ENCODE results near the gene GNL3. TPM values are rescaled to one million over a fixed set of nuclear protein-coding genes. Genes with fewer than 3 reads are reported as not detected.

GNL3 gene
- total and polyA plus RNA-seq, 2 donors (not counting 1 experiment from before 2014, with no cell fraction given) = 75.2 to 99.9 TPM

- no peak overlapping the region for H3K4me2 ChIP-seq (ENCODE audit: extremely low read depth, insufficient read depth, low read length)
- H3K27ac ChIP-seq (ENCODE audit: insufficient read depth, low read length) = no peak overlapping the region
Measured at GRCh38 chr3:52689151-52689550, 3.3 kb downstream of the GNL3 start.

GRCh38 chr3:52690560-52690959 is 4.7 kb downstream of the GNL3 start:
- no peak for TF ChIP-seq EZH2 (IDR thresholded peaks at IDR 0.05; ENCODE audit: low read length, missing control alignments)
- no peak for TF ChIP-seq CTCF (conservative IDR thresholded peaks at IDR 0.05 in 1 of 2, IDR thresholded peaks at IDR 0.05 in 1 of 2; ENCODE audit: low read depth in 1 of 2, low read length in 2 of 2)
- DNase-seq (ENCODE audit: low read depth in 2 of 2) = no peak
- H3K4me1 ChIP-seq (ENCODE audit: control insufficient read depth, extremely low read depth, insufficient read depth, low read length) = peaks cover 5% of the 10 kb centered on the region
- no peak overlapping the region for H3K27ac ChIP-seq (ENCODE audit: insufficient read depth, low read length)
- H3K9me3 ChIP-seq (ENCODE audit: control insufficient read depth, insufficient read depth, low read depth, low read length) = no peaks in the 10 kb centered on the region
- no peaks in the 10 kb centered on the region for H4K20me1 ChIP-seq (ENCODE audit: control insufficient read depth, extremely low read depth, insufficient read depth, low read length)
- H2AFZ ChIP-seq (ENCODE audit: low read length) = no peak overlapping the region
- no peak overlapping the region for H3K4me2 ChIP-seq (ENCODE audit: extremely low read depth, insufficient read depth, low read length)
- no peak overlapping the region for H3K9ac ChIP-seq (ENCODE audit: insufficient read depth, low read length)
- H3K4me3 ChIP-seq (replicated peaks in 1 of 4; ENCODE audit: control extremely low read depth in 1 of 4, insufficient read depth in 1 of 4, low read depth in 3 of 4, low read length in 4 of 4) = no peak overlapping the region
- peaks cover 20% of the 10 kb centered on the region for H3K36me3 ChIP-seq (ENCODE audit: control insufficient read depth, insufficient read depth, low read length)
- H3K79me2 ChIP-seq (ENCODE audit: control insufficient read depth, insufficient read depth, low read length) = peaks cover 29% of the 10 kb centered on the region
- H3K27me3 ChIP-seq (ENCODE audit: control insufficient read depth, insufficient read depth, low read length) = no peaks in the 10 kb centered on the region

More at GRCh38 chr3:52689151-52689550, 3.3 kb downstream of the GNL3 start:
- Histone ChIP-seq H3K27me3 (ENCODE audit: control insufficient read depth, insufficient read depth, low read length) (no peaks in the 10 kb centered on the region), H3K9ac (ENCODE audit: insufficient read depth, low read length) (no peak overlapping the region), H3K4me1 (ENCODE audit: control insufficient read depth, extremely low read depth, insufficient read depth, low read length) (peaks cover 5% of the 10 kb centered on the region), H3K36me3 (ENCODE audit: control insufficient read depth, insufficient read depth, low read length) (peaks cover 14% of the 10 kb centered on the region), H3K4me3 (replicated peaks in 1 of 4; ENCODE audit: control extremely low read depth in 1 of 4, insufficient read depth in 1 of 4, low read depth in 3 of 4, low read length in 4 of 4) (no peak overlapping the region), H3K9me3 (ENCODE audit: control insufficient read depth, insufficient read depth, low read depth, low read length) (no peaks in the 10 kb centered on the region), H4K20me1 (ENCODE audit: control insufficient read depth, extremely low read depth, insufficient read depth, low read length) (no peaks in the 10 kb centered on the region), H3K79me2 (ENCODE audit: control insufficient read depth, insufficient read depth, low read length) (peaks cover 41% of the 10 kb centered on the region), H2AFZ (ENCODE audit: low read length) (no peak overlapping the region)
- TF ChIP-seq EZH2 (IDR thresholded peaks at IDR 0.05; ENCODE audit: low read length, missing control alignments) (no peak), CTCF (conservative IDR thresholded peaks at IDR 0.05 in 1 of 2, IDR thresholded peaks at IDR 0.05 in 1 of 2; ENCODE audit: low read depth in 1 of 2, low read length in 2 of 2) (no peak)
- no peak for DNase-seq (ENCODE audit: low read depth in 2 of 2)

GRCh38 chr3:52693071-52693470 is 7.2 kb downstream of the GNL3 start:
- peaks cover 7% of the 10 kb centered on the region for H3K79me2 ChIP-seq (ENCODE audit: control insufficient read depth, insufficient read depth, low read length)
- peaks cover 27% of the 10 kb centered on the region for H3K36me3 ChIP-seq (ENCODE audit: control insufficient read depth, insufficient read depth, low read length)
- no peaks in the 10 kb centered on the region for H4K20me1 ChIP-seq (ENCODE audit: control insufficient read depth, extremely low read depth, insufficient read depth, low read length)
- H3K9me3 ChIP-seq (ENCODE audit: control insufficient read depth, insufficient read depth, low read depth, low read length) = no peaks in the 10 kb centered on the region
- H3K27ac ChIP-seq (ENCODE audit: insufficient read depth, low read length) = no peak overlapping the region
- no peak overlapping the region for H2AFZ ChIP-seq (ENCODE audit: low read length)
- no peak overlapping the region for H3K4me3 ChIP-seq (replicated peaks in 1 of 4; ENCODE audit: control extremely low read depth in 1 of 4, insufficient read depth in 1 of 4, low read depth in 3 of 4, low read length in 4 of 4)
- no peak overlapping the region for H3K9ac ChIP-seq (ENCODE audit: insufficient read depth, low read length)
- H3K4me2 ChIP-seq (ENCODE audit: extremely low read depth, insufficient read depth, low read length) = no peak overlapping the region
- H3K4me1 ChIP-seq (ENCODE audit: control insufficient read depth, extremely low read depth, insufficient read depth, low read length) = no peaks in the 10 kb centered on the region
- H3K27me3 ChIP-seq (ENCODE audit: control insufficient read depth, insufficient read depth, low read length) = no peaks in the 10 kb centered on the region
- TF ChIP-seq CTCF (conservative IDR thresholded peaks at IDR 0.05 in 1 of 2, IDR thresholded peaks at IDR 0.05 in 1 of 2; ENCODE audit: low read depth in 1 of 2, low read length in 2 of 2) (no peak), EZH2 (IDR thresholded peaks at IDR 0.05; ENCODE audit: low read length, missing control alignments) (no peak)
- peak in 1 of 2 donors; percentile 57 for DNase-seq (ENCODE audit: low read depth in 2 of 2)
